GM19035 (cell line): Measurements from ENCODE around the gene LGI2.
A peak's percentile ranks its signal among the peaks of the same experiment; 100 is the strongest.

Experiments
- ATAC-seq: cut with Tn5 transposase; IDR thresholded peaks from one replicate; pipeline ENCODE4 v1.9.1; 2021; ENCODE audit not compliant: unreplicated experiment

LGI2 gene

GRCh38 chr4:24999392-25000089, 31.2 kb downstream of the LGI2 start:
- no peak for ATAC-seq

- no peak for ATAC-seq
These were observed 35.3 kb downstream of the LGI2 start for GRCh38 chr4:24995346-24995919.

GRCh38 chr4:24993551-24994080, 37.1 kb downstream of the LGI2 start:
- no peak for ATAC-seq

GRCh38 chr4:24992968-24993367, 37.8 kb downstream of the LGI2 start:
- ATAC-seq: no peak

GRCh38 chr4:24991015-24991414, 39.7 kb downstream of the LGI2 start:
- ATAC-seq: no peak

GRCh38 chr4:24989327-24989726, 41.4 kb downstream of the LGI2 start:
- ATAC-seq: no peak

GRCh38 chr4:24988776-24989175, 42.0 kb downstream of the LGI2 start:
- ATAC-seq: no peak

- ATAC-seq: no peak
These were observed 45.9 kb downstream of the LGI2 start for GRCh38 chr4:24984602-24985532.

GRCh38 chr4:24980740-24981139, 50.0 kb downstream of the LGI2 start:
- no peak for ATAC-seq

GRCh38 chr4:24980064-24980690, 50.6 kb downstream of the LGI2 start:
- ATAC-seq: peak; percentile 80

GRCh38 chr4:24979554-24979953, 51.2 kb downstream of the LGI2 start:
- ATAC-seq: no peak

- ATAC-seq: no peak
These were observed 52.3 kb downstream of the LGI2 start for GRCh38 chr4:24978291-24979075.

- ATAC-seq: no peak
These were observed 55.2 kb downstream of the LGI2 start for GRCh38 chr4:24975510-24975909.

- no peak for ATAC-seq
These were observed 56.8 kb downstream of the LGI2 start for GRCh38 chr4:24973747-24974601.

GRCh38 chr4:24973404-24973746, 57.4 kb downstream of the LGI2 start:
- ATAC-seq: no peak

GRCh38 chr4:24971192-24971591, 59.6 kb downstream of the LGI2 start:
- ATAC-seq: no peak

- no peak for ATAC-seq
These were observed 60.1 kb downstream of the LGI2 start for GRCh38 chr4:24970635-24971034.

GRCh38 chr4:24970191-24970590, 60.6 kb downstream of the LGI2 start:
- ATAC-seq: no peak

GRCh38 chr4:24969486-24969885, 61.3 kb downstream of the LGI2 start:
- ATAC-seq: no peak

- no peak for ATAC-seq
These were observed 61.8 kb downstream of the LGI2 start for GRCh38 chr4:24968992-24969391.
